PC-9 (cell line): Measurements from ENCODE around the gene MPHOSPH8. TPM values are rescaled to one million over a fixed set of nuclear protein-coding genes. Genes with fewer than 3 reads are reported as not detected.

Experiments
- BruUV-seq: library from RNA; stranded (reverse); fragments of 400-500 nt; replicated peaks from 2 replicates; lab custom pipeline; 2021; lab: Mats Ljungman, UMichigan
- CTCF ChIA-PET: fragments of 300-600 bp; sonication (Branson Sonifier 250); formaldehyde crosslinking; loops from one replicate; lab custom pipeline; 2022; ENCODE audit warnings: antibody characterized with exemption; lab: Charles Lee
- POLR2A ChIA-PET: fragments of 300-600 bp; sonication (Branson Sonifier 250); formaldehyde crosslinking; loops from one replicate; lab custom pipeline; 2022; ENCODE audit warnings: antibody characterized with exemption; ENCODE audit not compliant: unreplicated experiment; lab: Charles Lee
- DNase-seq, 2 experiments: peaks; one replicate each; pipeline versions ENCODE4 v3.0.0 to v3.0.0-alpha.2; 2015 to 2022; ENCODE audit warnings: mixed read lengths in 1 of 2
- H2AFZ ChIP-seq: fragments of 200-600 bp; sonication (generic); 2 replicates; pipeline ENCODE4 v1.8.1; 2017; ENCODE audit warnings: antibody characterized with exemption
- H3F3A ChIP-seq: fragments of 200-600 bp; sonication (generic); 2 replicates; pipeline ENCODE4 v1.8.1; 2017; ENCODE audit warnings: antibody characterized with exemption, mild to moderate bottlenecking, low read depth; ENCODE audit not compliant: insufficient read depth
- H3K27ac ChIP-seq: fragments of 200-600 bp; sonication (generic); 2 replicates; pipeline ENCODE4 v1.6.1; 2016; ENCODE audit warnings: mixed run types
- H3K27me3 ChIP-seq: fragments of 200-600 bp; sonication (generic); 2 replicates; pipeline ENCODE4 v1.6.1; 2016; ENCODE audit warnings: low read depth, mixed run types; ENCODE audit not compliant: insufficient read depth
- H3K36me3 ChIP-seq: fragments of 200-600 bp; sonication (generic); 2 replicates; pipeline ENCODE4 v1.6.1; 2016; ENCODE audit warnings: low read depth, mixed run types
- H3K4me1 ChIP-seq: fragments of 200-600 bp; sonication (generic); replicated peaks from 2 replicates; pipeline ENCODE4 v1.6.1; 2016; ENCODE audit warnings: mixed run types; ENCODE audit not compliant: insufficient read depth
- H3K4me2 ChIP-seq: fragments of 200-600 bp; sonication (generic); 2 replicates; pipeline ENCODE4 v1.6.1; 2017; ENCODE audit warnings: mixed run types
- H3K4me3 ChIP-seq: fragments of 200-600 bp; sonication (generic); 2 replicates; pipeline ENCODE4 v1.6.1; 2016; ENCODE audit warnings: mixed run types
- H3K79me2 ChIP-seq: fragments of 200-600 bp; sonication (generic); 2 replicates; pipeline ENCODE4 v1.6.1; 2017; ENCODE audit warnings: low read depth, mixed run types
- H3K9me2 ChIP-seq: fragments of 200-600 bp; sonication (generic); 2 replicates; pipeline ENCODE4 v1.8.1; 2017; ENCODE audit warnings: mild to moderate bottlenecking; ENCODE audit not compliant: insufficient read depth
- H3K9me3 ChIP-seq: fragments of 200-600 bp; sonication (generic); 2 replicates; pipeline ENCODE4 v1.8.1; 2016; ENCODE audit warnings: low read depth; ENCODE audit not compliant: insufficient read depth
- H4K20me1 ChIP-seq: fragments of 200-600 bp; sonication (generic); 2 replicates; pipeline ENCODE4 v1.8.1; 2017; ENCODE audit not compliant: insufficient read depth
- CTCF ChIP-seq: fragments of 200-600 bp; sonication (generic); conservative IDR thresholded peaks from 2 replicates; pipeline ENCODE4 v1.6.1; 2017; ENCODE audit warnings: mixed run types, antibody characterized with exemption, mild to moderate bottlenecking, moderate library complexity
- EZH2 ChIP-seq: fragments of 200-600 bp; sonication (generic); IDR thresholded peaks from 2 replicates; pipeline ENCODE4 v1.8.0; 2017; ENCODE audit warnings: antibody characterized with exemption, low read depth
- intact Hi-C: fragments of 100-400 bp; cut with micrococcal nuclease; formaldehyde crosslinking; loops from one replicate; pipeline ENCODE4 v1.10.0; 2022; ENCODE audit not compliant: unreplicated experiment
- total RNA-seq: library from RNA; stranded (reverse); gene quantifications from 2 replicates; pipeline ENCODE4 v1.2.3, GENCODE V29; 2021

The MPHOSPH8 gene
- total RNA-seq, 1 experiment from 2014 or later = 17.0 TPM

GRCh38 chr13:19672990-19673389, 39.5 kb downstream of the MPHOSPH8 start:
- Histone ChIP-seq H3K27me3 (no peaks in the 10 kb centered on the region), H3K4me2 (no peak overlapping the region), H4K20me1 (0 out of 2 replicates have a peak, but pooled peaks cover 4% of the 10 kb centered on the region), H3K9me2 (no peaks in the 10 kb centered on the region), H3K4me3 (no peak overlapping the region), H3K9me3 (no peaks in the 10 kb centered on the region), H3K79me2 (no peaks in the 10 kb centered on the region), H3K27ac (no peak overlapping the region), H3K36me3 (peaks cover 50% of the 10 kb centered on the region; the same call in 1 of the 2 replicates), H3F3A (peaks cover 26% of the 10 kb centered on the region; the same call in 1 of the 2 replicates), H3K4me1 (no peaks in the 10 kb centered on the region), H2AFZ (no peak overlapping the region)
- no peak for TF ChIP-seq CTCF
- no peak for TF ChIP-seq EZH2
- BruUV-seq = no TSS peak
- ChIA-PET POLR2A (no interaction called here), CTCF (no interaction called here)
- intact Hi-C loops = no loop called here
- DNase-seq = no peak

- peaks cover 43% of the 10 kb centered on the region; the same call in 1 of the 2 replicates for H3K36me3 ChIP-seq
- CTCF ChIA-PET = no interaction called here
- no peaks in the 10 kb centered on the region for H3K9me3 ChIP-seq
- peaks cover 26% of the 10 kb centered on the region; the same call in 1 of the 2 replicates for H3F3A ChIP-seq
- BruUV-seq = no TSS peak
- H4K20me1 ChIP-seq = 0 out of 2 replicates have a peak, but pooled peaks cover 4% of the 10 kb centered on the region
- H2AFZ ChIP-seq = no peak overlapping the region
- H3K4me3 ChIP-seq = no peak overlapping the region
- intact Hi-C loops = no loop called here
- POLR2A ChIA-PET = no interaction called here
- no peaks in the 10 kb centered on the region for H3K27me3 ChIP-seq
- H3K4me1 ChIP-seq = no peaks in the 10 kb centered on the region
- H3K4me2 ChIP-seq = no peak overlapping the region
- TF ChIP-seq EZH2 = no peak
- TF ChIP-seq CTCF = no peak
- no peak overlapping the region for H3K27ac ChIP-seq
- DNase-seq = no peak
- H3K9me2 ChIP-seq = no peaks in the 10 kb centered on the region
- H3K79me2 ChIP-seq = no peaks in the 10 kb centered on the region
These were observed 40.3 kb downstream of the MPHOSPH8 start for GRCh38 chr13:19673473-19674430.

- ChIA-PET CTCF (no interaction called here), POLR2A (no interaction called here)
- DNase-seq = no peak
- Histone ChIP-seq H2AFZ (no peak overlapping the region), H3K9me3 (no peaks in the 10 kb centered on the region), H3K27me3 (no peaks in the 10 kb centered on the region), H4K20me1 (0 out of 2 replicates have a peak, but pooled peaks cover 4% of the 10 kb centered on the region), H3K4me2 (no peak overlapping the region), H3K4me1 (no peaks in the 10 kb centered on the region), H3K27ac (no peak overlapping the region), H3K4me3 (no peak overlapping the region), H3K79me2 (no peaks in the 10 kb centered on the region), H3K9me2 (no peaks in the 10 kb centered on the region), H3K36me3 (peaks cover 38% of the 10 kb centered on the region; the same call in 1 of the 2 replicates), H3F3A (peaks cover 26% of the 10 kb centered on the region; the same call in 1 of the 2 replicates)
- no TSS peak for BruUV-seq
- TF ChIP-seq EZH2 (no peak), CTCF (no peak)
- intact Hi-C loops = no loop called here
These were observed 41.4 kb downstream of the MPHOSPH8 start for GRCh38 chr13:19674898-19675297.
